Astrocyte (in vitro differentiated cells and primary cell): Measurements from ENCODE around the gene HECTD4. TPM values are rescaled to one million over a fixed set of nuclear protein-coding genes. Genes with fewer than 3 reads are reported as not detected.

Experiments
- DNase-seq: peaks from one replicate; pipeline ENCODE4 v3.0.0-alpha.2; 2010; ENCODE audit warnings: low read depth
- FAIRE-seq: peaks from 2 replicates; lab custom pipeline; 2011; peaks lifted over from hg19 to GRCh38; lab: Jason Lieb, UNC
- H2AFZ ChIP-seq: 2 replicates; pipeline ENCODE4 v1.6.0; 2012; ENCODE audit warnings: low read depth, low read length, inconsistent platforms
- H3K27ac ChIP-seq: 2 replicates; pipeline ENCODE4 v1.5.1; 2011; ENCODE audit warnings: low read depth, low read length, inconsistent platforms
- H3K27me3 ChIP-seq: 2 replicates; pipeline ENCODE4 v1.6.0; 2011; ENCODE audit warnings: low read length, inconsistent platforms; ENCODE audit not compliant: insufficient read depth
- H3K36me3 ChIP-seq: 2 replicates; pipeline ENCODE4 v1.5.1; 2011; ENCODE audit warnings: low read length, inconsistent platforms; ENCODE audit not compliant: insufficient read depth
- H3K4me1 ChIP-seq: 2 replicates; pipeline ENCODE4 v1.5.1; 2011; ENCODE audit warnings: low read length, inconsistent platforms; ENCODE audit not compliant: insufficient read depth
- H3K4me2 ChIP-seq: 2 replicates; pipeline ENCODE4 v1.6.0; 2012; ENCODE audit warnings: low read length, inconsistent platforms
- H3K4me3 ChIP-seq: 2 replicates; pipeline ENCODE4 v1.5.1; 2011; ENCODE audit warnings: low read depth, mild to moderate bottlenecking, low read length, inconsistent platforms; ENCODE audit not compliant: insufficient read depth
- H3K79me2 ChIP-seq: 2 replicates; pipeline ENCODE4 v1.6.0; 2012; ENCODE audit warnings: mild to moderate bottlenecking, low read length, inconsistent platforms; ENCODE audit not compliant: insufficient read depth
- H3K9ac ChIP-seq: 2 replicates; pipeline ENCODE4 v1.6.0; 2012; ENCODE audit warnings: mild to moderate bottlenecking, low read length, inconsistent platforms
- H3K9me3 ChIP-seq: 2 replicates; pipeline ENCODE4 v1.5.1; 2012; ENCODE audit warnings: low read depth, mild to moderate bottlenecking, low read length, inconsistent platforms; ENCODE audit not compliant: insufficient read depth
- H4K20me1 ChIP-seq: 2 replicates; pipeline ENCODE4 v1.6.0; 2012; ENCODE audit warnings: low read length, inconsistent platforms; ENCODE audit not compliant: insufficient read depth
- H3K27ac Mint-ChIP-seq: one replicate; pipeline ENCODE4 v1.8.0; 2021; ENCODE audit warnings: mild to moderate bottlenecking, mixed read lengths; ENCODE audit not compliant: unreplicated experiment
- H3K27me3 Mint-ChIP-seq: one replicate; pipeline ENCODE4 v1.8.0; 2021; ENCODE audit warnings: low read depth, mixed read lengths; ENCODE audit not compliant: unreplicated experiment
- H3K36me3 Mint-ChIP-seq: one replicate; pipeline ENCODE4 v1.8.0; 2021; ENCODE audit warnings: low read depth, mixed read lengths; ENCODE audit not compliant: unreplicated experiment
- H3K4me1 Mint-ChIP-seq: one replicate; pipeline ENCODE4 v1.8.0; 2021; ENCODE audit warnings: low read depth, mixed read lengths; ENCODE audit not compliant: unreplicated experiment
- H3K4me3 Mint-ChIP-seq: one replicate; pipeline ENCODE4 v1.8.0; 2021; ENCODE audit warnings: mild to moderate bottlenecking, moderate library complexity, mixed read lengths; ENCODE audit not compliant: unreplicated experiment
- H3K9me3 Mint-ChIP-seq: one replicate; pipeline ENCODE4 v1.8.0; 2021; ENCODE audit warnings: mild to moderate bottlenecking, mixed read lengths; ENCODE audit not compliant: unreplicated experiment
- EZH2 ChIP-seq: IDR thresholded peaks from 2 replicates; pipeline ENCODE4 v1.6.1; 2012; ENCODE audit warnings: mild to moderate bottlenecking, low read length, inconsistent platforms; ENCODE audit not compliant: insufficient read depth
- total RNA-seq: library from RNA; stranded (reverse); gene quantifications from 2 replicates; pipeline ENCODE4 v1.2.1, GENCODE V29; 2021
- TF ChIP-seq, protein P1 (sequence below): IDR thresholded peaks from 2 replicates; pipeline ENCODE4 v1.5.1; 2011; ENCODE audit warnings: low read depth, mild to moderate bottlenecking, inconsistent platforms, low read length, moderate library complexity; ENCODE audit not compliant: insufficient read depth

Gene HECTD4
- total RNA-seq, 1 donor from 2014 or later = 38.9 TPM

- Histone ChIP-seq H3K9me3 (no peaks in the 10 kb centered on the region), H4K20me1 (peaks cover 15% of the 10 kb centered on the region), H3K4me2 (no peak overlapping the region), H3K27ac (no peak overlapping the region), H3K4me1 (peaks cover 16% of the 10 kb centered on the region), H3K27me3 (no peaks in the 10 kb centered on the region), H3K36me3 (peaks cover 13% of the 10 kb centered on the region), H3K79me2 (no peaks in the 10 kb centered on the region), H3K9ac (no peak overlapping the region), H2AFZ (no peak overlapping the region), H3K4me3 (no peak overlapping the region)
- Mint-ChIP-seq H3K27me3 (no peaks in the 10 kb centered on the region), H3K36me3 (peaks cover 31% of the 10 kb centered on the region), H3K4me3 (no peak overlapping the region), H3K27ac (no peak overlapping the region), H3K9me3 (no peaks in the 10 kb centered on the region), H3K4me1 (peaks cover 19% of the 10 kb centered on the region)
- no peak for TF ChIP-seq EZH2
- TF ChIP-seq, protein P1, sequence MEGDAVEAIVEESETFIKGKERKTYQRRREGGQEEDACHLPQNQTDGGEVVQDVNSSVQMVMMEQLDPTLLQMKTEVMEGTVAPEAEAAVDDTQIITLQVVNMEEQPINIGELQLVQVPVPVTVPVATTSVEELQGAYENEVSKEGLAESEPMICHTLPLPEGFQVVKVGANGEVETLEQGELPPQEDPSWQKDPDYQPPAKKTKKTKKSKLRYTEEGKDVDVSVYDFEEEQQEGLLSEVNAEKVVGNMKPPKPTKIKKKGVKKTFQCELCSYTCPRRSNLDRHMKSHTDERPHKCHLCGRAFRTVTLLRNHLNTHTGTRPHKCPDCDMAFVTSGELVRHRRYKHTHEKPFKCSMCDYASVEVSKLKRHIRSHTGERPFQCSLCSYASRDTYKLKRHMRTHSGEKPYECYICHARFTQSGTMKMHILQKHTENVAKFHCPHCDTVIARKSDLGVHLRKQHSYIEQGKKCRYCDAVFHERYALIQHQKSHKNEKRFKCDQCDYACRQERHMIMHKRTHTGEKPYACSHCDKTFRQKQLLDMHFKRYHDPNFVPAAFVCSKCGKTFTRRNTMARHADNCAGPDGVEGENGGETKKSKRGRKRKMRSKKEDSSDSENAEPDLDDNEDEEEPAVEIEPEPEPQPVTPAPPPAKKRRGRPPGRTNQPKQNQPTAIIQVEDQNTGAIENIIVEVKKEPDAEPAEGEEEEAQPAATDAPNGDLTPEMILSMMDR = no peak
- DNase-seq (no peak), FAIRE-seq (no peak)
These were observed 202.9 kb downstream of the HECTD4 start for GRCh38 chr12:112179341-112179740.

- DNase-seq (no peak), FAIRE-seq (no peak)
- no peak overlapping the region for H2AFZ ChIP-seq
- no peak for TF ChIP-seq EZH2
- TF ChIP-seq, protein P1 = no peak
- H3K9me3 Mint-ChIP-seq = no peaks in the 10 kb centered on the region
- peaks cover 15% of the 10 kb centered on the region for H3K4me1 ChIP-seq
- H3K4me3 Mint-ChIP-seq = no peak overlapping the region
- H3K27me3 ChIP-seq = no peaks in the 10 kb centered on the region
- H3K9ac ChIP-seq = no peak overlapping the region
- no peak overlapping the region for H3K27ac ChIP-seq
- no peaks in the 10 kb centered on the region for H3K79me2 ChIP-seq
- H4K20me1 ChIP-seq = peaks cover 13% of the 10 kb centered on the region
- peaks cover 18% of the 10 kb centered on the region for H3K4me1 Mint-ChIP-seq
- H3K36me3 ChIP-seq = peaks cover 13% of the 10 kb centered on the region
- no peak overlapping the region for H3K4me2 ChIP-seq
- H3K27me3 Mint-ChIP-seq = no peaks in the 10 kb centered on the region
- no peak overlapping the region for H3K27ac Mint-ChIP-seq
- H3K4me3 ChIP-seq = no peak overlapping the region
- peaks cover 29% of the 10 kb centered on the region for H3K36me3 Mint-ChIP-seq
- H3K9me3 ChIP-seq = no peaks in the 10 kb centered on the region
These were observed 203.4 kb downstream of the HECTD4 start for GRCh38 chr12:112178796-112179195.

GRCh38 chr12:112176321-112177010, 205.8 kb downstream of the HECTD4 start:
- Histone ChIP-seq H2AFZ (no peak overlapping the region), H3K36me3 (peaks cover 13% of the 10 kb centered on the region), H3K27ac (no peak overlapping the region), H3K4me3 (no peak overlapping the region), H3K79me2 (no peaks in the 10 kb centered on the region), H4K20me1 (no peaks in the 10 kb centered on the region), H3K9me3 (no peaks in the 10 kb centered on the region), H3K9ac (no peak overlapping the region), H3K27me3 (no peaks in the 10 kb centered on the region), H3K4me1 (no peaks in the 10 kb centered on the region), H3K4me2 (no peak overlapping the region)
- DNase-seq = no peak
- TF ChIP-seq, protein P1 = no peak
- no peak for TF ChIP-seq EZH2
- no peaks in the 10 kb centered on the region for H3K27me3 Mint-ChIP-seq
- H3K4me1 Mint-ChIP-seq = peaks cover 3% of the 10 kb centered on the region
- no peak overlapping the region for H3K4me3 Mint-ChIP-seq
- peak overlapping the region; percentile 55 for H3K27ac Mint-ChIP-seq
- H3K9me3 Mint-ChIP-seq = no peaks in the 10 kb centered on the region
- peaks cover 26% of the 10 kb centered on the region for H3K36me3 Mint-ChIP-seq
- no peak for FAIRE-seq
